NCI-H446 treated with DMSO at 0.1 percent for 48 hours (cell line): ENCODE data around the gene TMEM178A.
"Not testable (repeated sequence)": the region's sequence is repeated elsewhere in the genome, so short reads cannot be mapped to it uniquely, and the experiment has no call there.

Experiments used
- DNase-seq: peaks from one replicate; lab custom pipeline; 2025; lab: John Stamatoyannopoulos, UW

The TMEM178A gene

DNA sequence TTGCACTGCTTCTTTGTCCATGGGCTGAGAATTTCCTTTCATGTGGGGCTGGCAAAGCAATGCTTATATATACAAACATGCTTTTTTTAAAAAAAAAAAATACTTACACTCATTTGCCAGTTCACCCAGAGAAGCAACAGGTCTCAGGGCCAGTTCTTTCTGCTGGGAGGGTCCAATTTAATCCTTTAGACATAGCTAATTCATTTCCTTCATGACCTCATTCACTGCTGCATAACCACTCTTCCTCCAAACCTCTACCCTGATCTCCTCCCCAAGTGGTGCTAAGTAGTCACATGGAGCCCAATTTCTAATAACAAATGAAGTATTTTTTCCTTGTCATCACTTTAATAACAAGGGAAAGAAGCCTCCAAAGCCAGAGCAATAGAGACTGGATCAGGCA is 17.1 kb upstream of the TMEM178A start:
- DNase-seq = no peak

DNA sequence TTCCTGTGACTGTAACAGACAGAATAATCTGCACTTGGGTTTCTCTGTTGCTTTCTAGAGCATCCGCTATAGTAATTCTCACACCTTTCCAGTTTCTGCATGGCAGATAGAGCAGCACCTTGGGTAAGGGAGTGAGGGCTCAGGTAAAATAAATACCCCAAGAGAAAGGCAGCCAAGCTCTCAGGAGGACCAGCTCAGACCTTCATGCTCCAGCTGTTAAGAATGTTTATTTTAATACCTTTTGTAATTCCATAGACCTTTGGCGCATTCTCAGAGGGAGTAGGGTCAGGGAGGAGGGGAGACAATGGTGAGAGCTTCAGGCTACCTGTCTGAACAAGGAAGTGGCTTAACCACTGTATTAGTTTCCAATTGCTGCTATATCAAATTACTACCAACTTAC is 16.2 kb upstream of the TMEM178A start:
- no peak for DNase-seq

DNA sequence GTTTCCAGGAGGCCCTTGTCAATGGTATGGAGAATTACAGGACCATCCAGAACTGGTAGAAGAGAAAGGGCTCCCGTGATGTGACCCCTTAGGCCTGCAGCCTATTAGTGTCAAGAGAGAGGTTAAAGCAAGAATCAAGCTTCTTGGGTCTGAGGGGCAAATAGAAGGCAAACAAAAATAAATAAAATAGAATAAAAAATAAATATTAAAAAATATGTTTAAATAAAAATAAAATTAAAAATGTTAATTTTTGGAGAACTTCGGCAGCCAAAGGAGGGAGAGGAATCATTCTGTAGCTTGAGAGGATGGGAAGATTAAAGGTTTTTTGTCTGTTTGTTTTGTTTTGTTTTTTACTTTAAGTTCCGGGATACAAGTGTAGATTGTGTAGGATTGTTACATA is 15.2 kb upstream of the TMEM178A start:
- no peak for DNase-seq

DNA sequence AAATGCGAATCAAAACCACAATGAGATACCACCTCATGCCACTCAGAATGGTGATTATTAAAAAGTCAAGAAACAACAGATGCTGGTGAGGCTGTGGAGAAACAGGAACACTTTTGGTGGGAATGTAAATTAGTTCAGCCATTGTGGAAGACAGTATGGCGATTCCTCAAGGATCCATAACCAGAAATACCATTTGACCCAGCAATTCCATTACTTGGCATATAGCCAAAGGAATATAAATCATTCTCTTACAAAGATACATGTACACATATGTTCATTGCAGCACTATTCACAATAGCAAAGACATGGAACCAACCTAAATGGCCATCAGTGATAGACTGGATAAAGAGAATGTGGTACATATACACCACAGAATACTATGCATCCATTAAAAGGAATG is 9.5 kb upstream of the TMEM178A start:
- DNase-seq = not testable (repeated sequence)

DNA sequence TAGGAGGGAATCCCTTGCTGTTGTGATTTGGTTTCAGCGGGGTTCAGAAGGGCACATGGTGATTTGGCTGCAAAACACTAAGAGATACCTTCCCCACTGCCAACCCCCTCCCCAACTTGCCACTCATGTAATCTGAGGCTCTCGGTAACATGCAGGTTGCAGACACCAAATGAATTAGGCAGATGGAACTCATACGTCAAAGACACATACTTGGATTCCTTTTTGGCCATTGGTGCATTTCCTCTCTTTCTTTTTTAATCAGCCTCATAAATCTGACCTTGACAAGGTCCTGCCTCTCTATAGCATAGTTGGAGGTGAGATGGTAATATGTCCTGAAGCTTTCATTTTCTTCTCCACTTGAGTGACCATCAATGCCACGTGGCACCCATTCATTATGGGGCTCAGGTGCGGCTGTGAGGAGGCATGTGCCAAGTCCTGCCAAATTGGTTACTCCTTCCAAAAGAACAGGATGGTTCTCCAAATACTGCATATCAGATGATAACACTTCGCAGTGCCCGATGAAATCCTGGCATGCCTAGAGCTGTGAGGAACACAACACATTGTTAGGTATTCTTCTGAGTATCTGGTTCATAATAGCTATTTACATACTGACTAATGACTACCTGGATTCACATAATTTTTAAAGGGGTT is 8.3 kb upstream of the TMEM178A start:
- no peak for DNase-seq

DNA sequence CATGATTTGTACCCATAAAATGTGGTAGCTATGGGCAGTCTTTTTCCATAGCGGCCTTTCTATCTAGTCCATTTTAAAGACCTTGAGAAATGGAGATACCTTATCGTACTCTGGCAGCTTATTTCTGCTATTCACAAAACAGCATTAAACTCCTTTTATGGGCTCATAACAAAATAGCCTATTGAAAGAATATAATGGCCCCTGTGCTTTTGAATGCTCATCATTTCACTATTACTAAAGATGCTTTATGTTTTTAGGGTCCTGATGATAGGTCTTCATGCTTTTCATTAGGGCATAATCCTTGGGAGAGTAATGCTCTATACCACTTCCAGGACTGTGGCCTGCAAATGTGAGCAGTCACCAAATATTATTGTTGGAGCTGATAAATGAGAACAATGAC is 7.3 kb upstream of the TMEM178A start:
- no peak for DNase-seq

DNA sequence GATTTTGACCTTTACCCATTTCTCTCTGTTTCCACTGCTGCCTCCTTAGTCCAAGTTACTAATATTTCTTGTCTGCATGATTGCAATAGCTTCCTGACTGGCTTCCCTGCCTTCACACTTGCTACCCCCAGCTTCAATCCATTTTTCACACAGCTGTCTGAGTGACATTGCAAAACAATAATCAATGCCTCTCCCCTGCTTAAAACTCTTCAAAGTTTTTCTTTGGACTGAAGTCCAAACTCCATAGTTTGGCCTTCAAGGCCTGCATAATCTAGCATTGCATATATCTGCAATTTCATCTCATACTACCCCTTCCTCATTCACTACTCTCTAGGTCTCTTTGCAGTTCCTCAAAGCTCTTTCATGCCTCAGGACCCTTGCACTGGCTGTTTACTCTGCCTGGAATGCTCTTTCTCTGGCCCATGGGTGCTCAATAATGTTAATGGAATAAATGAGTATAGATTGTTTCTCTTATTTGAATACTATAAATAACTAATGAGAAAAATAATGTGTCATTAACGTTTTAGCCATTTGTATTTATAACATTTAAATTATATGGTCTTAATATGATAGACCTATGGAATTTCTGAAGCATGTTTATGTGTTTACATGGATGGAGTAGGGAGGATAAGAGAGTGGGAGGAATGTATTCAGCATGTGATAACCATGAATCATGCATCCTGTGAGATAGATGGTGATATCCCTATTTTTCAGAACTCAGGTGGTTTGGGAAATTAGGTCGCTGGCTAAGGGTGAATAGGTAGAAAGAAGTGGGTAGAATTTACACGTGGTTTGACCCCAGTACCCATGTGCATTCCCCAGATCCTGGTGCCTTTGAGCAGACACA is 5.7 kb upstream of the TMEM178A start:
- no peak for DNase-seq

DNA sequence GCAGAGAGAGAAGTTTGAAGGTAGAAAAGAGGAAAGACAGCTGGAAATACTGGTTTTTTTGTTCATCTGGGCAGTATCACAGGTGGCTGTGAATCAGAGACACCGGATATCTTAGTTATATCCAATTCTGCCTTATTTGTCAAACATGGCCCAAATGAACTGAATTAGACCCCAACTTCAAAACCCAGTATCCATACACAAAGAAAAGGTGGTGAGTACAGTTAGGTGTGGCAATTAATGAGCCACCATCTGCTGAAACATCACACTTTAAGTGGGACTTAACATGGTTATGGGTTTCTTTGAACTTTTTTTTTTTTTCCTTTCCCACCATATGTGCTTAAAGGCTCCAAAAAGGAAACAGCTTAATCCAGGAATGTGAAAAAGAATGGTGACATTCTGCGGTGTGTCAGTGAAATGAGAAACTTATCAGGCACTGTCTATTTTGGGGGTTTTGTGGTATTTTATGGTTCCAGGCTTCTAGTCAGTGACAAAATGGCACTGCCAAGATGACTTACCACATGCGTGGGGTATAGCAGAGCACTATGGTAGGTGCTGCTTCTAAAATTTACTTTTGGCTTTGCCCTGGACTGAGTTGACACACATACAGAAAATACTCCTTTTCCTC is 5.0 kb upstream of the TMEM178A start:
- DNase-seq = no peak

DNA sequence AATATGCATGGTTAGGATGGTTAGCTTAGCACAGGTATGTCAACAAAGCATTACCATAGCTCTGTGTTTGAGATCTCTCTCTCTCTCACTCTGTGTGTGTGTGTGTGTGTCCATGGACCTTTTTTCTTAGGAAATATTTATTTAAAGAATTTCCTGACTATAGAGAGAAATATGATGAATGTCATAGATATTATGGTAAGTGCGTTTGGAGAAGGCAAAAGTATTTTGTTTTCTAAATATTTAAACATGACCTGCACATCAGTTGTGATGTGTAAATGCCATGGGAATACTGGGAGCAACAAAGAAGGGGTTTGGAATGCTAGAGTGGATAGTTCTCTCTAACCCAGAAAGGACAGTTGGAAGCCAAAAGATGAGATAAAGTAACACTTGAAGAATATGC is 3.9 kb upstream of the TMEM178A start:
- DNase-seq = no peak

DNA sequence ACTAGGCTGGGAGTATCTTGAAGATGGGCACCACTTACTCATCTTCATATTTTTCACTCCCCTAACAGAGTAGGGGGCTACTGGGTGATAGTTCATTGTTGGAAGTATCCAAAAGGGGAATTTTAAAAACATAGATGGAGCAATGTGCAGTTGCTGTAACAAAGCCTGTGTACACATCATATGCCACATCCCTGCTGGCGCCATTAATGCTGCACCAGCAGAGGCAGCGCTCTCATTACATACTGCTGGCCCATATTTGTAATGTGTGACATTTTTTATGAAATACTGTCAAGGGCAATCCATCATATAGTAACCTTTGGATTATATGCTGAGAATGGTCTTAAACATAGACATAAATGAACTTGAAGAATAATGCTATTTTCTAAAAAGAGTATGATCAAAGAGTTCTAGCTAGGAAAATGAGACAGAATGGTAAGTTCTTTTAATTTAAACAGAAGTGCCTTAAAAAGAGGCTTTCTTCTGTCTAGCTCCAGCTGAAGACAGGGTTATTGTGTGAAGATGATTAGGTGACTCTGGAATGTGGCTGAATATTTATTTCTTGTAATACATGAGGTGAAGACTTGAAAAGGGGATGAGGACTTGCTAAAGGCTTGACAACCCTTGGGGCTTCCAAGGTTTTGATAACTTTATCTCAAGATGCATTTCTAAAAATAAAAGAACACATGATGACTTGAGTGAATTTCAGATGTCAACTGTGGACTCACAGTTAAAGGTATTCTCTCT is 2.4 kb upstream of the TMEM178A start:
- DNase-seq = no peak

DNA sequence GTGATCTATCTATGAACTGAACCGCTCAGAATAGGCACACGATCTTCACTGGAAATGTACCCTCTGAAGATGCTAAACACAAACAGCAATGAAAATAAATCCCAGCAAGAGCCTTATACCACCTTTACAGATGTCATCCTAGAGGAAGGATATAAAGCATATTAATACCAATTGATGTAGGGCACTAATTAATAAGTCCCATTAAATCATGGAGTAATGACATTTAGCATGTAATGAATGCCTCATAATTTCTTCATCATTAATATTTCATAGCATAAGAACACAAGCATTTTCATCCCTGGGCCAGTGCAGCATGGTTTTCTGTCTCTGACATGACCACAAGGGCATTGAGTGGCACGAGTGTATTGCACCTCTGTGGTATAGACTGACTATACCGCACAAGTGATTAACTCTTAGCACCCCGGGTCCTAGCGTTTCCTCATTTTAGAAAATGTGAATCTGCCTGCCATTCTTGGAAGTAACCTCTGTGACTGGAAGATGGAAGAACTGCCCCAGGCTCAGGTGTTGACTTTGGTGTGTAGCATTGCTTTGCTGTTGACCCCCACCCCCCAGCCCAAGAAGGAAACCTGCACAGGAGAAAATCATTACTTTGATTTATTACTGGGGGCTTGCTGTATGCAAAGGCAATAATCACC is 1.4 kb upstream of the TMEM178A start:
- no peak for DNase-seq

DNA sequence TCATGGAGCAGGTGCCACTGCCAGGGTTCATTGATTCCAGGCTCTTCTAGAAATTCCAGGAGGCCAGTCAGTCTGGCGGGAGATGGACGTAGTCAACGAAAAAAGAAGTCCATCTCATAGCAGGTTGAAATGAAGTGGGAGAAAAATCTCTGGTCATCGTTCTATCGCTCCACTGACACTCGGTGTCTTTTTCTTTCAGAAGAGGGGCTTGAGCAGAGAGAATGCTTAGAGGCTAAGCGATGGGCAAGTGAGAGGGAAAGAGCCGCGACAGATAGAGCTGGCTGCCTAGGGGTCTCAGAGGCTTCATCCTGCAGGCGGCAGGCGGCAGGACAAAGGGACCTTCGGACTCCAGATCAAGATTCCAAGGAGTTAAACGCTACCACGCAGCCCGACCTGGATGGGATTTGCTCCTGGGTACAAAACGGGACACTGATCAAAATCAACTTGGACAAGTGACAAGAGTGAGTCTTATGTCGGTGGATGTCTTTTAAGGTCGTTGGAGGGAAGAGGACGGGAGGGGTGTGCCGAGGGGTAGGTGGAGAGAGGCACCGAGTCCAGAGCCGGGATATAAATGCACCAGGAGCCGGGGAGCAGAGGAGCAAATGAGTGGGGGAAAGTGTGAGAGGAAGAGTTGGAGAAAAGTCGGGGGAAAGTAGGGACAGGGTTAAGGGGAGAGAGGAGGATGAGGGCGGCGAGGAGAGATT is 677 bp upstream of the TMEM178A start:
- no peak for DNase-seq

DNA sequence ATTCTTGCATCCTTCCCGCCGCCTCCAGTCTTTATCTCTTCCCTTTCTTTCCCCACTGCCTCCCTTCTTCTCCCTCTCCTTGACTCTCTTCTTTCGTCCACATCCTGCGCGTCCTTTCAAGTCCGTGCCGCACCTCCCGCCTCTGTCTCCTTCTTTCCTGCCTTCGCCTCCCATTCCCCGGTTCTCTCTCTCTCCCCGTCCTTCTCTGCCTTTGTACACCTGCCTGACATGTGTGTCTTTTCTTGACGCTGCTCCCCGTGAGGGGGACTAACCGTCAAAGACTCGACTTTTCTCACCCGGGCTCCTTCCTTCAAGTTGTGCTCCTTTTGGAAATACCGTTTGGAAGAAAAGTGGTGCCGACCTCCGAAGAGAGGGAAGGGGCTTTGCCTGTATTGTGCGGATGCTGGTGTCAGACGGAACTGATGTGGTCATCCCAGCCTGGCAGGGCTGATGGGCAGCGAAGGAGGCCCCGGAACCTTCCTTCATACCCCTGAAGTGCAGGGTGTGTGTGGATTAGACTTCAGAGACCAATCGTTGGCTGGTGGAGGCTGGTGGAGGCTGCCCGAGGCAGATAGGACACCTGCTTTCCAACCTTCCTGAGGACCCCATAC is 879 bp downstream of the TMEM178A start:
- DNase-seq = no peak

DNA sequence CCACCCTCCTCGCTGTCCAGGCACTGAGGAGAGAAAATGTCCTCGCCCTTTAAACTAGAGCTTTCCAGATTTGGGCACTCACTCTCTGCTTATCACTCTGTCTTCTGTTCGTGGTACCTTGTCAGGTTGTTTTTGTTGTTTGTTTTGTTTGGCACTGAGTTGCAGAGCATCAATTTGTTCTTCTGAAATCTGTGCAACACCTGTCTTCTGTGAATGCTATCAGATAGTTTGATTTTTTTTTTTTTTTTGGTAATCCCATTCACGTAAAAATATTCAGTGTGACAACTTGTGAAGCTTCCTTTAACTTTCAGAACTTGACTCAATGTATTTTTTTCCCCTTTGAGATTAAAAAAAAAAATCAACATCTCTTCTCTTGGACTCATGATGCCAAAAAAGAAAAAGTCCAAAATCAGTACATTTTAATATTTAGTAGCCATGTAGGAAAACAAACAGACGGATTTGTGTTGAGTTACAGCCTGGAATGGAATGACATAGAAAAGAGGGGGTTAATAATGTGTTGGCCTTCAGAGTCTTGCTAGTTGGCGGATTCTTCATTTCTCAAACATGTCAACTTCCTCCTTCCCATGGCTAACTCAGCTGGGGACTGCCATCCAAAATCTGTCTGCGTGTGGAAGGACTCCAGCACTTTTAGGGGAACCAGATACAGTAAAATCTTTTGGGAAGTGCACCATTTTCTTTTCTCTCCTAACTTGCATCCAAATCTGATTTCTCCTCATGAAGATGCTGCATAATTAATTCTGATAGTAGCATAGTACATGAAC is 1.6 kb downstream of the TMEM178A start:
- no peak for DNase-seq

DNA sequence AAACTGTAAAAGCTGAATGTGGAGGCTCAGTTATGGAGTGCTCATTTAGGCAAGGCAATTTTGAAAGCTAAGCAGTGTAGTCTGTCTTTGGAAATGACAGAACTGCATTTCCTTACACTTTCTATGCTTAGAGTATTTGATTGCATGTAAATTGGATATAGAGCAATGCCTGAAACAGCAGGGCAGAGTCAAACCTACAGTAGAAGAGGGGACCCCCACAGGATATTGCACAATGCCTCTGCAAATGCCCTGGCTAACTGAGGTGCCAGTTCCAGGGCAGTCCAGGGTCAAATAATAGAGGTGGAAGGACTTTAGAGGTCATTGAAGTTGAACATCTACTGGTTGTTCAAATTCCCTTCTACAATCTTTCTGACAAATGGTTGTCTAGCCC is 2.2 kb downstream of the TMEM178A start:
- DNase-seq = no peak

DNA sequence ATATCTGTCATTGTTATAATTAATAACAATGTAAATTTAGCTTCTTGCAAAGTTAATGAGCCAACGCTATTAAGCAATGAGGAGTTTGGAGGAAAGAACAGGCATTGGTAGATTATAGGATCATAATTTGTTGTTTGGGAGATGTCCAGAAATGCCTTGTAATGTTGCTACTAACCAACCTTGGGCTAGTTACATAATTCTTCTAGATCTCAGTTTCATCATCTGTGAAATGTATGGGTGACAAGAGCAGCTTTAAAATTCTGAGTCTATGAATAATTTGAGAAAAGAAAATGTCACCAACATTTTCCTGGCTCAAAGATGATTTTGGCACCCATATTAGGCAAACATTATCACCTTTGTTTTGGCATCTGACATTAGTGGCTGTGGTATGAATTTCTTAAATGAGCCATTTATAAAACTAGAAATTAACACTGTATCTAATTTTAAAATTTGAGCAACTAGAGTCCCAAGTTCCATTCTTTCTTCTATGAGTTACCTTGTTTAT is 2.9 kb downstream of the TMEM178A start:
- no peak for DNase-seq

DNA sequence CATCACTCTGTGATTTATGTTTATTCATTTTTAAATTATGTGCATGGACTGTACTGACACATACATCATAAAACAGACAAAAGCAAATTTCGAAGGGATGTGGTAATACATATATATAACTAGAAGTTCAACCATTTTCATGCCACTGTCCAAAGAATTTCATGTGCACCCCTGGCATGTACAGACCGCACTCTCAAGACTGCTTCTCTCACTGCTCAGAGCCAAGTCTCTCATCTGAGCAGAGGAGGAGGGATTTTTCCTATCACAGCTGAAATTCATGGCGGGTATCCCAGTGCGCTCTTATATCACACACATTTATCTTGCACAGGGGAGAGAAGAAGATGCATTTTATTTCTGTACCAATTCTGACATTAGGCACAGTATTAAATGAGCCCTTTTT is 5.9 kb downstream of the TMEM178A start:
- no peak for DNase-seq

DNA sequence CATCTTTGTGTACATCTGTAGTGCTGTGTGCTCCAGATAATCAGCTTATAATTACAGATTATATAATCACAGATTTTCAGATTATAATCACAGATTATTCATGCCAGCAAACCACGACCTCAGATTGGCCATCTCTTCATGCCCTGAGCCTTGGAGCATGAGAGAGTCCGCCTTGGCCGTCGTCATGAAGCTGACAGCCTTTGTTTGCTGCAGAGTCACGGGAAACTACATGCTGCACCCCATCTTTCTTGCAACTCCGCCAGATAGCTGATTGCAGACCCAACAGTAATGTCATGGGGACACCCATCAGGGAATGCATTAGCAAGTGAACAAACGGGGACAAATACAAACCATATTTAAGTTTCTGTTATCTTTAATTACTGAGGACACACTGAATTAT is 7.3 kb downstream of the TMEM178A start:
- DNase-seq = no peak

DNA sequence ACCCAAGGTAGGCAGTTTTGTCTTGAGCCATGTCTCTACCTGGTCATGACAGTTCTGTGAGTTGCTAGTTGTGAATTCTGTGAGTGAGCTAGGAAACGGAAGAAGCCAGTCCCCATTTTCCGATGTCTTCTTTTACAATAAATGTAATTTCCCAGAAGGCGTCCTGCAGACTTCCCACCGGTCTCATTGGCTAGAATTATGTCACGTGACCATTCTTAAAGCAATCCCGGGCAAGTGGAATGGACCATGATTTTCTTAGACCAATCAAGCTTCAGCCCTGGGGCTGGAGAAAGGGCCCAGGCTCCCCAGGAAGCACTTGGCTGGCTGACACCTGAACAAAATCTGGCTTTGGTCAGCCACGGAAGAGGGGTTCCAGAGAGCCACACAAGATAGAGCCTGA is 10.6 kb downstream of the TMEM178A start:
- no peak for DNase-seq

DNA sequence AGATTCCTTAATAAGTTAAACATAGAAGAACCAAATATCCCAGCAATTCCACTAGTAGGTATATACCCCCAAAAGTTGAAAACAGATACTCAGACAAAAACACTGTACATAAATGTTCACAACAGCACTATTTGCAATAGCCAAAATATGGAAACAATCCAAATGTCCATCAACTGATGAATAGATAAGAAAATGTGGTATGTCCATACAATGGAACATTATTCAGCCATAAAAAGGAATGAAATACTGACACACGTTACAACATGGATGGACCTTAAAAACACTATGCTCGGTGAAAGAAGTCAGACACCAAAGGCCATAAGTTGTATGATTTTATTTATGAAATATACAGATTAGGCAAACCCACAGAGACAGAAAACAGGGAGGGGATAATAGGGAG is 12.5 kb downstream of the TMEM178A start:
- no peak for DNase-seq
